ENCODE results near the gene CCDC112. TPM values are rescaled to one million over a fixed set of nuclear protein-coding genes. Genes with fewer than 3 reads are reported as not detected.

The CCDC112 gene, protein sequence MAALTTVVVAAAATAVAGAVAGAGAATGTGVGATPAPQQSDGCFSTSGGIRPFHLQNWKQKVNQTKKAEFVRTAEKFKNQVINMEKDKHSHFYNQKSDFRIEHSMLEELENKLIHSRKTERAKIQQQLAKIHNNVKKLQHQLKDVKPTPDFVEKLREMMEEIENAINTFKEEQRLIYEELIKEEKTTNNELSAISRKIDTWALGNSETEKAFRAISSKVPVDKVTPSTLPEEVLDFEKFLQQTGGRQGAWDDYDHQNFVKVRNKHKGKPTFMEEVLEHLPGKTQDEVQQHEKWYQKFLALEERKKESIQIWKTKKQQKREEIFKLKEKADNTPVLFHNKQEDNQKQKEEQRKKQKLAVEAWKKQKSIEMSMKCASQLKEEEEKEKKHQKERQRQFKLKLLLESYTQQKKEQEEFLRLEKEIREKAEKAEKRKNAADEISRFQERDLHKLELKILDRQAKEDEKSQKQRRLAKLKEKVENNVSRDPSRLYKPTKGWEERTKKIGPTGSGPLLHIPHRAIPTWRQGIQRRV
- 7.8 and 8.9 TPM in 2 replicates for total RNA-seq
- long read RNA-seq = 0 reads

DNA sequence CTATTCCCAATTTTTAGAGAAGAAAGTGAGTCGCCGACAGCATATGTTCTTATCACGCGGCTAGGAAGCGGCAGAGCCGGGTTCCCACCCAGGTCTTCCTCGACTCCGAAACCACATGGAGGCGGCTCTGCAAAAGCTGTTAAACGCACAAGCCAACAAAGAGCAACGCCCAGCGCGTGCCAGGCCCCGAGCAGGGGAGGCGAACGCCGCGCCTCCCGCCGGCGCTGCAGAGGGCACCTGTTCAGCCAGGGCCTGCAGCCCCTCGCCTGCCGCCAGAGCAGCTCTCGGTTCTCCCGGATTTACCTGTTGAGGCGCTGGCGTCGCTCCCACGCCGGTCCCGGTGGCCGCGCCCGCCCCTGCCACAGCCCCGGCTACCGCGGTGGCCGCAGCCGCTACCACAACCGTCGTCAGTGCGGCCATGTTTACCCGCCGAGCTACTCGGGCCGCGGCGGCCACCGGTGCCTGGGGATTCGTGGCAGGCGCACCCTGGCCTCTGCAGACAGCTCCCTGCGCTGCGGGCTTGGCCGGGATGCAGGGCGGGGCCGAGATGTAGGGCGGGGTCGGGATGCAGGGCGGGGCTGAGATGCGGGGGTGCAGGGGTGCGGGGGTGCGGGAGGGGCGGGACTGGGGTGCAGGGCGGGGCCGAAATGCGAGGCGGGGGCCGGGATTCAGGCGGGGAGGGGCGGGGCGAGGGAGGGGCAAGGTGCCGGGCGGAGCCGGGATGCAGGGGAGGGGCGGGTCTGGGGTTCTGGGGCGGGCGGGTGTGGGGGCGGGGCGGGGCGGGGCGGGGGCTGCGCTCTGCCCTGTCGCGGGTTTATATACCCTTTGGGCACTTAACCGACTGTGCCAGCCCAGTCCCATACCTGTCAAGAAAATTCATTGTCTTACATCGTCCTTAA is at the start of gene CCDC112:
Gene CCDC112, minus strand, starts transcription at position 531 of the 899 bp plus-strand sequence. Its CDS starts 111 bp downstream, at position 420.
- TF ChIP-seq, protein P1, sequence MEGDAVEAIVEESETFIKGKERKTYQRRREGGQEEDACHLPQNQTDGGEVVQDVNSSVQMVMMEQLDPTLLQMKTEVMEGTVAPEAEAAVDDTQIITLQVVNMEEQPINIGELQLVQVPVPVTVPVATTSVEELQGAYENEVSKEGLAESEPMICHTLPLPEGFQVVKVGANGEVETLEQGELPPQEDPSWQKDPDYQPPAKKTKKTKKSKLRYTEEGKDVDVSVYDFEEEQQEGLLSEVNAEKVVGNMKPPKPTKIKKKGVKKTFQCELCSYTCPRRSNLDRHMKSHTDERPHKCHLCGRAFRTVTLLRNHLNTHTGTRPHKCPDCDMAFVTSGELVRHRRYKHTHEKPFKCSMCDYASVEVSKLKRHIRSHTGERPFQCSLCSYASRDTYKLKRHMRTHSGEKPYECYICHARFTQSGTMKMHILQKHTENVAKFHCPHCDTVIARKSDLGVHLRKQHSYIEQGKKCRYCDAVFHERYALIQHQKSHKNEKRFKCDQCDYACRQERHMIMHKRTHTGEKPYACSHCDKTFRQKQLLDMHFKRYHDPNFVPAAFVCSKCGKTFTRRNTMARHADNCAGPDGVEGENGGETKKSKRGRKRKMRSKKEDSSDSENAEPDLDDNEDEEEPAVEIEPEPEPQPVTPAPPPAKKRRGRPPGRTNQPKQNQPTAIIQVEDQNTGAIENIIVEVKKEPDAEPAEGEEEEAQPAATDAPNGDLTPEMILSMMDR (IDR thresholded peaks at IDR 0.05) = no peak
- DNase-seq (ENCODE audit: extremely low spot score, unreplicated experiment) = peak; percentile 87
- peaks cover 22% of the 10 kb centered on the region for H3K4me1 Mint-ChIP-seq (ENCODE audit: unreplicated experiment)
- H3K27ac Mint-ChIP-seq (ENCODE audit: unreplicated experiment) = peak within 1 kb of the TSS; percentile 84
- H3K27me3 Mint-ChIP-seq (ENCODE audit: unreplicated experiment) = peaks cover 28% of the 10 kb centered on the region
- H3K9me3 Mint-ChIP-seq (ENCODE audit: unreplicated experiment) = peaks cover 9% of the 10 kb centered on the region
- H3K36me3 Mint-ChIP-seq (ENCODE audit: unreplicated experiment) = peaks cover 4% of the 10 kb centered on the region
- H3K4me3 Mint-ChIP-seq (ENCODE audit: unreplicated experiment) = peak within 1 kb of the TSS; percentile 98

DNA sequence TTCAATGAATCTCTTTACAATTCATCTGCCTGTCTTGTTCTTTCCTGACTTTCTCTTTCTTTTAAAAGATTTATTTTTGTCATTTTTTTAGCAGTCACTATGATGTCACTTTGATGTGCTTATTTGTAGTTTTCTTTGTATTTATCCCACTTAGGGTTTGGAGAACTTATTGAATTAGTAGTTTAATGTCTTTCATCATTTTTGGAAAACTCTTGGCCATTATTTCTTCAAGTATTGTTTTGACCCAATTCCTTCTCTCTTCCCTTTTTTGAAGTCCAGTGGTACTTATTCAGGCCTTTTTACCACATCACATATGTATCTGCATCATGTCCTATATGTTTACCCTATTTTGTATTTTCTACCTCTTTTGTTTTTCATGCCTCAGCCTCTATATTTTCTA is 48.9 kb upstream of the CCDC112 start:
- Mint-ChIP-seq H3K27me3 (ENCODE audit: unreplicated experiment) (no peaks in the 10 kb centered on the region), H3K9me3 (ENCODE audit: unreplicated experiment) (no peaks in the 10 kb centered on the region), H3K27ac (ENCODE audit: unreplicated experiment) (no peak overlapping the region), H3K4me3 (ENCODE audit: unreplicated experiment) (no peak overlapping the region), H3K36me3 (ENCODE audit: unreplicated experiment) (no peaks in the 10 kb centered on the region), H3K4me1 (ENCODE audit: unreplicated experiment) (peaks cover 18% of the 10 kb centered on the region)
- TF ChIP-seq, protein P1 (IDR thresholded peaks at IDR 0.05) = no peak
- DNase-seq (ENCODE audit: extremely low spot score, unreplicated experiment) = no peak

DNA sequence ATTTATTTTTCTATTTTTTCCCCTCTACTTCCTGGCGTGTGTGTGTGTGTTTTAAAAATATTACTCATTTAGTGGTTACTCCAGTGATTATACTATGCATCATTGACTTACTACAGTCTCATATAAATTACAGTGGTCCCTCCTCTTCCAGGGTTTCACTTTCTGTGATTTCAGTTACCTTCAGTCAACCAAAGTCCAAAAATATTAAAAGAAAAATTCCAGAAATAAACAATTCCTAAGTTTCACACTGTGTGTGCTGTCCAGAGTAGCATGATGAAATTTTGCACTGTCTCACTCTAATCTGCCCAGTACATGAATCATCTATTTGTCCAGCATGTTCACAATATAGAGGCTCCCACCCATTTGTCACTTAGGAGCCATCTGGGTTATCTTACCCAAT is 47.4 kb upstream of the CCDC112 start:
- Mint-ChIP-seq H3K4me3 (ENCODE audit: unreplicated experiment) (no peak overlapping the region), H3K9me3 (ENCODE audit: unreplicated experiment) (no peaks in the 10 kb centered on the region), H3K36me3 (ENCODE audit: unreplicated experiment) (no peaks in the 10 kb centered on the region), H3K27ac (ENCODE audit: unreplicated experiment) (no peak overlapping the region), H3K27me3 (ENCODE audit: unreplicated experiment) (no peaks in the 10 kb centered on the region), H3K4me1 (ENCODE audit: unreplicated experiment) (peaks cover 6% of the 10 kb centered on the region)
- TF ChIP-seq, protein P1 (IDR thresholded peaks at IDR 0.05) = no peak
- no peak for DNase-seq (ENCODE audit: extremely low spot score, unreplicated experiment)

DNA sequence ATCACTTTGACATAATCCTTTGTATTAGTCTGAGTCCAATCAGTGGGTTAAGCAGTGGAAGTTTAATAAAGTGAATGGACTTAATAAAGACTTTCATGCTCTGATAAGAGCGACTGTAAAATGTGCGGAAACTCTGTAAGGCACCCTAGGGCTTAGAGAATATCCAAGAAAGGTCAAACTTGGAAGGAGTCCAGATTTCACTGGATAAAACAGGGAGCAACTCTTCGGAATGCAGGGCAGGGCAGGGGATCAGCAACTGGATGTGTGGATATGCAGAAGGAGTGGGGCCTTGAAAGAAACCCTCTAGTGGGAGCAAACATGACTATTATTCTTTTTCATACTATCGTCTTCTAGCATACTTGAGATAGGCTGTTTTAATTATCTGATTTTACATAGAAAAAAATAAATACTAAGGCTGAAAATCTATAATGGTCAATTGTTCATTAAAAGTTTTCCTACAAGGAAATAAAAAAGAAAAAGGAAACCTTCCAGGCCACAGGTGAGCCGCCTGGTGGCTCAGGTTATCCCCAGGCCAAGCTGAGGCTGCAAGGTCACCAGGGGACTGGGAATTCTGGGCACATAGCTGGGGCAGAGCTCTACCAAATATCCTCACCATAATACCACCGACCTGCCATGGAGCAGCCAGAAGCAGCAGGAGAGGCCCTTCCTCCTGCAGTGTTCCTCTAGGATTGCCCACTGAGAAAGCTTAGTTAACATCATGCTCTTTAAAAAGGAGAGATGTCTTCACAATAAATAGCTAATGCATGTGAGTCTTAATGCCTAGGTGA is 46.3 kb upstream of the CCDC112 start:
- H3K27ac Mint-ChIP-seq (ENCODE audit: unreplicated experiment) = no peak overlapping the region
- no peak for DNase-seq (ENCODE audit: extremely low spot score, unreplicated experiment)
- TF ChIP-seq, protein P1 (IDR thresholded peaks at IDR 0.05) = no peak
- no peaks in the 10 kb centered on the region for H3K27me3 Mint-ChIP-seq (ENCODE audit: unreplicated experiment)
- peaks cover 3% of the 10 kb centered on the region for H3K4me1 Mint-ChIP-seq (ENCODE audit: unreplicated experiment)
- H3K4me3 Mint-ChIP-seq (ENCODE audit: unreplicated experiment) = no peak overlapping the region
- no peaks in the 10 kb centered on the region for H3K9me3 Mint-ChIP-seq (ENCODE audit: unreplicated experiment)
- H3K36me3 Mint-ChIP-seq (ENCODE audit: unreplicated experiment) = no peaks in the 10 kb centered on the region

Data from osteocyte (in vitro differentiated cells).